IMR-90 (cell line): ENCODE results near the gene KIAA0040. TPM values are rescaled to one million over a fixed set of nuclear protein-coding genes. Genes with fewer than 3 reads are reported as not detected.

ENCODE experiments used
- ATAC-seq: fragments of 200-7000 bp; cut with Tn5 transposase; 2 replicates; pipeline ENCODE4 v1.9.1; 2020; ENCODE audit warnings: low read depth, mild to moderate bottlenecking, moderate library complexity
- BruUV-seq: library from RNA; stranded (reverse); fragments of 400-500 nt; replicated peaks from 2 replicates; lab custom pipeline; 2021; lab: Mats Ljungman, UMichigan
- CTCF ChIA-PET: fragments of 300-600 bp; formaldehyde crosslinking; extraction: SDS; loops from one replicate; lab custom pipeline; 2021; ENCODE audit warnings: antibody characterized with exemption; lab: Yijun Ruan, JAX
- POLR2A ChIA-PET: fragments of 300-600 bp; sonication (Branson Sonifier 250); formaldehyde crosslinking; loops from one replicate; lab custom pipeline; 2022; ENCODE audit warnings: antibody characterized with exemption; ENCODE audit not compliant: unreplicated experiment; lab: Charles Lee
- DNase-seq: peaks from one replicate; pipeline ENCODE4 v3.0.0; 2013
- H2AFZ ChIP-seq: replicated peaks from 2 replicates; pipeline ENCODE3; 2013; ENCODE audit warnings: low read length, mild to moderate bottlenecking; ENCODE audit not compliant: poor library complexity
- H2AK5ac ChIP-seq: 2 replicates; pipeline ENCODE4 v1.6.1; 2013; ENCODE audit warnings: low read depth, low read length, inconsistent platforms
- H2AK9ac ChIP-seq: replicated peaks from 2 replicates; pipeline ENCODE3; 2013; ENCODE audit warnings: mild to moderate bottlenecking, low read depth, low read length, moderate library complexity; ENCODE audit not compliant: poor library complexity
- H2BK120ac ChIP-seq: 2 replicates; pipeline ENCODE4 v1.6.1; 2013; ENCODE audit warnings: low read depth, low read length, inconsistent platforms
- H2BK15ac ChIP-seq: 3 replicates; pipeline ENCODE4 v1.6.1; 2013; ENCODE audit warnings: low read depth, low read length, inconsistent platforms
- H2BK20ac ChIP-seq: 2 replicates; pipeline ENCODE4 v1.6.1; 2013; ENCODE audit warnings: low read depth, mild to moderate bottlenecking, inconsistent platforms, low read length, moderate library complexity
- H2BK5ac ChIP-seq: 2 replicates; pipeline ENCODE4 v1.6.1; 2013; ENCODE audit warnings: mild to moderate bottlenecking, low read depth, low read length, inconsistent platforms; ENCODE audit not compliant: poor library complexity, severe bottlenecking
- H3K14ac ChIP-seq: replicated peaks from 2 replicates; pipeline ENCODE4 v1.6.1; 2013; ENCODE audit warnings: low read depth, low read length, inconsistent platforms
- H3K18ac ChIP-seq: 2 replicates; pipeline ENCODE4 v1.6.1; 2013; ENCODE audit warnings: low read depth, low read length, control low read depth
- H3K23ac ChIP-seq: 2 replicates; pipeline ENCODE4 v1.6.1; 2013; ENCODE audit warnings: low read depth, low read length, inconsistent platforms
- H3K27ac ChIP-seq: 2 replicates; pipeline ENCODE4 v1.5.1; 2013; ENCODE audit warnings: mild to moderate bottlenecking, control low read depth, low read length; ENCODE audit not compliant: insufficient read depth
- H3K27me3 ChIP-seq: 2 replicates; pipeline ENCODE4 v1.6.1; 2013; ENCODE audit warnings: low read length; ENCODE audit not compliant: control insufficient read depth, insufficient read depth
- H3K36me3 ChIP-seq: 2 replicates; pipeline ENCODE4 v1.6.1; 2013; ENCODE audit warnings: low read length, mixed read lengths; ENCODE audit not compliant: control insufficient read depth, insufficient read depth
- H3K4ac ChIP-seq: 2 replicates; pipeline ENCODE4 v1.6.1; 2013; ENCODE audit warnings: low read depth, low read length, inconsistent platforms
- H3K4me1 ChIP-seq: 2 replicates; pipeline ENCODE4 v1.6.1; 2013; ENCODE audit warnings: low read length, mixed read lengths; ENCODE audit not compliant: control insufficient read depth, insufficient read depth
- H3K4me2 ChIP-seq: 2 replicates; pipeline ENCODE4 v1.6.1; 2013; ENCODE audit warnings: low read depth, mild to moderate bottlenecking, control low read depth, low read length, moderate library complexity
- H3K4me3 ChIP-seq: 2 replicates; pipeline ENCODE4 v1.5.1; 2013; ENCODE audit warnings: low read depth, mild to moderate bottlenecking, control low read depth, low read length, moderate library complexity; ENCODE audit not compliant: insufficient read depth
- H3K56ac ChIP-seq: 2 replicates; pipeline ENCODE4 v1.6.1; 2013; ENCODE audit warnings: low read length, inconsistent platforms; ENCODE audit not compliant: insufficient read depth; ENCODE audit errors: extremely low read depth
- H3K79me1 ChIP-seq, 2 experiments: 2 replicates each; pipeline ENCODE4 v1.6.1; 2013; ENCODE audit warnings: low read length in 2 of 2, inconsistent platforms in 1 of 2, low read depth in 1 of 2
- H3K9ac ChIP-seq: 2 replicates; pipeline ENCODE4 v1.6.1; 2013; ENCODE audit warnings: low read depth, low read length, control low read depth
- H3K9me1 ChIP-seq: 2 replicates; pipeline ENCODE4 v1.6.1; 2013; ENCODE audit warnings: low read length, inconsistent platforms; ENCODE audit not compliant: insufficient read depth
- H3K9me3 ChIP-seq: 2 replicates; pipeline ENCODE4 v1.6.1; 2013; ENCODE audit warnings: low read length; ENCODE audit not compliant: control insufficient read depth, insufficient read depth
- H4K20me1 ChIP-seq: 2 replicates; pipeline ENCODE4 v1.6.1; 2013; ENCODE audit warnings: low read length, inconsistent platforms; ENCODE audit not compliant: insufficient read depth
- H4K5ac ChIP-seq: 2 replicates; pipeline ENCODE4 v1.6.1; 2013; ENCODE audit warnings: mild to moderate bottlenecking, low read depth, low read length, control low read depth
- H4K8ac ChIP-seq, 2 experiments: 2 replicates each; pipeline ENCODE4 v1.6.1; 2013; ENCODE audit warnings: low read depth in 2 of 2, low read length in 2 of 2, control low read depth in 1 of 2, inconsistent platforms in 1 of 2
- H4K91ac ChIP-seq: 2 replicates; pipeline ENCODE4 v1.6.1; 2013; ENCODE audit warnings: low read depth, low read length, inconsistent platforms; ENCODE audit not compliant: insufficient read depth
- BHLHE40 ChIP-seq: fragments of 150-350 bp; IDR thresholded peaks from 2 replicates; pipeline ENCODE4 v1.6.1; 2016; ENCODE audit warnings: mild to moderate bottlenecking, low read depth, low read length
- MAZ ChIP-seq: IDR thresholded peaks from 2 replicates; pipeline ENCODE4 v1.6.1; 2012; ENCODE audit warnings: low read depth, mild to moderate bottlenecking, low read length, improper control_type of control experiment, moderate library complexity, borderline replicate concordance
- MXI1 ChIP-seq: IDR thresholded peaks from 2 replicates; pipeline ENCODE4 v1.6.1; 2012; ENCODE audit warnings: low read depth, mild to moderate bottlenecking, low read length, moderate library complexity, borderline replicate concordance
- NFE2L2 ChIP-seq: fragments of 150-350 bp; IDR thresholded peaks from 2 replicates; pipeline ENCODE4 v1.6.1; 2016; ENCODE audit warnings: low read depth, mild to moderate bottlenecking, low read length
- SMC3 ChIP-seq: fragments of 150-350 bp; IDR thresholded peaks from 2 replicates; pipeline ENCODE4 v1.6.1; 2016; ENCODE audit warnings: low read depth, mild to moderate bottlenecking, antibody characterized with exemption, low read length, moderate library complexity
- WGBS, 2 experiments: methylation state at CpG; one replicate each; pipeline versions ENCODE4 v1.1.5 to v1.1.7; 2013; ENCODE audit warnings: missing lambda C conversion rate in 2 of 2; ENCODE audit not compliant: insufficient read length in 1 of 2; ENCODE audit errors: extremely low coverage in 2 of 2; 5-methylcytosine and 5-hydroxymethylcytosine counted together
- dilution Hi-C: fragments of 300-500 bp; cut with HindIII; formaldehyde crosslinking; loops from one replicate; pipeline ENCODE4 v1.14.3; 2018; ENCODE audit warnings: low sequenced_read_pairs; ENCODE audit not compliant: unreplicated experiment
- in situ Hi-C: fragments of 300-500 bp; cut with MboI; formaldehyde crosslinking; loops from 3 replicates; pipeline ENCODE4 v1.14.3; 2019; ENCODE audit warnings: low sequenced_read_pairs, inconsistent platforms, mixed read lengths
- intact Hi-C: fragments of 100-400 bp; cut with micrococcal nuclease; formaldehyde crosslinking; loops from 2 replicates; pipeline ENCODE4 v1.10.0; 2022
- polyA plus RNA-seq, 3 experiments: library from polyadenylated mRNA; depleted of rRNA; stranded (reverse); fragments of >200 nt; gene quantifications; 2 replicates each; pipeline ENCODE4 v1.2.3, GENCODE V29; 2012; ENCODE audit warnings: low replicate concordance in 1 of 3
- total RNA-seq: library from RNA; depleted of rRNA; stranded (reverse); fragments of >200 nt; gene quantifications from 2 replicates; pipeline ENCODE4 v1.2.3, GENCODE V29; 2012
- TF ChIP-seq, protein P1 (sequence below): fragments of 150-350 bp; IDR thresholded peaks from 2 replicates; pipeline ENCODE4 v1.6.1; 2016; ENCODE audit warnings: low read depth, mild to moderate bottlenecking, low read length, moderate library complexity, borderline replicate concordance
- TF ChIP-seq, protein P2 (sequence below): conservative IDR thresholded peaks from 2 replicates; pipeline ENCODE4 v1.5.1; 2012; ENCODE audit warnings: mild to moderate bottlenecking, low read depth, low read length, improper control_type of control experiment

Gene KIAA0040
- total and polyA plus RNA-seq, 2 of the 4 experiments (the other 2 are of a cell fraction): 0.05 to 0.18 TPM

DNA sequence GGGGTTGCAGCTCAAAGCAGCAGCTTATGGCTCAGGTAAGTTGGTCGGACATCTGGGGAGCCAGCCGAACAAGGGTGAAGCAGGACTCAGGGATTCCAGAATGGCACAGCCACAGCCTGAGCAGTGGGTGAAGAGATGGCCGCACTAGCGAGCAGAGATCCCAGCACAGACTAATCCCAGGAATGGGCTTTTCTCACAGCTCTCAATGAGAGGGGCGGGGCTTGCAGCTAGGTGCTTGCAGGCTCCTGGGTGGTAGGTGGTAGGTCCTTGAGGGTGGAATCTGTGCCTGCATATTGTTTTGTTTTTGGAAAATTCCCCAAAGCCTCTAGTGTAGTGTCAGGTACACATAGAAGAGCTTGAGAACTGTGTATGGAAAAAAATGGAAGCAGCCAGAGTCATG lies 9.0 kb downstream of the KIAA0040 start:
- in situ Hi-C loops: no loop called here
- Histone ChIP-seq H3K27me3 (0 out of 2 replicates have a peak, but pooled peaks cover 2% of the 10 kb centered on the region), H3K79me1 (no peaks in the 10 kb centered on the region), H3K14ac (no peak overlapping the region), H2BK120ac (no peak overlapping the region), H3K4me1 (no peaks in the 10 kb centered on the region), H4K5ac (no peak overlapping the region), H3K9me1 (no peaks in the 10 kb centered on the region), H3K27ac (no peak overlapping the region), H3K18ac (no peak overlapping the region), H3K56ac (no peak overlapping the region), H2BK20ac (no peak overlapping the region), H3K4ac (no peak overlapping the region), H2AFZ (no peak overlapping the region), H3K36me3 (no peaks in the 10 kb centered on the region), H3K4me2 (no peak overlapping the region), H2AK9ac (peak overlapping the region; percentile 31), H3K4me3 (no peak overlapping the region), H3K9me3 (no peaks in the 10 kb centered on the region), H2BK5ac (no peak overlapping the region), H2BK15ac (no peak overlapping the region), H4K91ac (no peak overlapping the region), H2AK5ac (no peak overlapping the region), H3K23ac (no peak overlapping the region), H4K8ac (no peak overlapping the region), H4K20me1 (no peaks in the 10 kb centered on the region), H3K9ac (no peak overlapping the region)
- BruUV-seq: no TSS peak
- WGBS, 2 experiments: 69% methylated on average over 2 of the region's 5 CpGs; no CpG with 5 or more reads in 1 of the 2 experiments
- dilution Hi-C loops: no loop called here
- CTCF ChIA-PET: no interaction called here
- POLR2A ChIA-PET: no interaction called here
- DNase-seq (no peak), ATAC-seq (no peak)
- TF ChIP-seq SMC3 (no peak), MAZ (no peak), BHLHE40 (no peak), MXI1 (no peak), NFE2L2 (no peak)
- TF ChIP-seq, protein P1, sequence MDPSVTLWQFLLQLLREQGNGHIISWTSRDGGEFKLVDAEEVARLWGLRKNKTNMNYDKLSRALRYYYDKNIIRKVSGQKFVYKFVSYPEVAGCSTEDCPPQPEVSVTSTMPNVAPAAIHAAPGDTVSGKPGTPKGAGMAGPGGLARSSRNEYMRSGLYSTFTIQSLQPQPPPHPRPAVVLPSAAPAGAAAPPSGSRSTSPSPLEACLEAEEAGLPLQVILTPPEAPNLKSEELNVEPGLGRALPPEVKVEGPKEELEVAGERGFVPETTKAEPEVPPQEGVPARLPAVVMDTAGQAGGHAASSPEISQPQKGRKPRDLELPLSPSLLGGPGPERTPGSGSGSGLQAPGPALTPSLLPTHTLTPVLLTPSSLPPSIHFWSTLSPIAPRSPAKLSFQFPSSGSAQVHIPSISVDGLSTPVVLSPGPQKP: no peak
- TF ChIP-seq, protein P2, sequence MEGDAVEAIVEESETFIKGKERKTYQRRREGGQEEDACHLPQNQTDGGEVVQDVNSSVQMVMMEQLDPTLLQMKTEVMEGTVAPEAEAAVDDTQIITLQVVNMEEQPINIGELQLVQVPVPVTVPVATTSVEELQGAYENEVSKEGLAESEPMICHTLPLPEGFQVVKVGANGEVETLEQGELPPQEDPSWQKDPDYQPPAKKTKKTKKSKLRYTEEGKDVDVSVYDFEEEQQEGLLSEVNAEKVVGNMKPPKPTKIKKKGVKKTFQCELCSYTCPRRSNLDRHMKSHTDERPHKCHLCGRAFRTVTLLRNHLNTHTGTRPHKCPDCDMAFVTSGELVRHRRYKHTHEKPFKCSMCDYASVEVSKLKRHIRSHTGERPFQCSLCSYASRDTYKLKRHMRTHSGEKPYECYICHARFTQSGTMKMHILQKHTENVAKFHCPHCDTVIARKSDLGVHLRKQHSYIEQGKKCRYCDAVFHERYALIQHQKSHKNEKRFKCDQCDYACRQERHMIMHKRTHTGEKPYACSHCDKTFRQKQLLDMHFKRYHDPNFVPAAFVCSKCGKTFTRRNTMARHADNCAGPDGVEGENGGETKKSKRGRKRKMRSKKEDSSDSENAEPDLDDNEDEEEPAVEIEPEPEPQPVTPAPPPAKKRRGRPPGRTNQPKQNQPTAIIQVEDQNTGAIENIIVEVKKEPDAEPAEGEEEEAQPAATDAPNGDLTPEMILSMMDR: no peak
- intact Hi-C loops: no loop called here
